Muscle of leg (tissue), 11 donors: Measurements from ENCODE around the gene HIP1R. TPM values are rescaled to one million over a fixed set of nuclear protein-coding genes. Genes with fewer than 3 reads are reported as not detected.

ENCODE experiments used
- DNase-seq: peaks from one replicate; pipeline ENCODE4 v3.0.0; 2013
- H3K27ac ChIP-seq: one replicate; pipeline ENCODE4 v1.5.1; 2013; ENCODE audit warnings: mild to moderate bottlenecking, low read length, control low read depth
- H3K27me3 ChIP-seq: one replicate; pipeline ENCODE4 v1.6.1; 2013; ENCODE audit warnings: low read length; ENCODE audit not compliant: control insufficient read depth, insufficient read depth
- H3K36me3 ChIP-seq: one replicate; pipeline ENCODE4 v1.6.1; 2013; ENCODE audit warnings: low read length; ENCODE audit not compliant: control insufficient read depth, insufficient read depth
- H3K4me1 ChIP-seq: one replicate; pipeline ENCODE4 v1.6.1; 2013; ENCODE audit warnings: low read length; ENCODE audit not compliant: control insufficient read depth, insufficient read depth
- H3K4me3 ChIP-seq: one replicate; pipeline ENCODE4 v1.5.1; 2013; ENCODE audit warnings: low read length, control low read depth
- H3K9me3 ChIP-seq: replicated peaks from 2 replicates; pipeline ENCODE4 v1.6.1; 2013; ENCODE audit warnings: low read depth, low read length; ENCODE audit not compliant: control insufficient read depth
- WGBS: methylation state at CpG from one replicate; pipeline ENCODE4 v1.1.5; 2013; ENCODE audit warnings: missing lambda C conversion rate; ENCODE audit not compliant: insufficient coverage; 5-methylcytosine and 5-hydroxymethylcytosine counted together
- polyA plus RNA-seq, 8 donors: library from polyadenylated mRNA; unstranded; fragments of 120-200 nt; gene quantifications; one replicate each; pipeline versions ENCODE4 v1.2.1 to v1.2.3, GENCODE V29; 2013; ENCODE audit warnings: inconsistent platforms in 1 of 8, low replicate concordance in 1 of 8; ENCODE audit not compliant: insufficient read length in 8 of 8, insufficient read depth in 1 of 8
- total RNA-seq: library from RNA; stranded (reverse); fragments of 120-200 nt; gene quantifications from one replicate; pipeline ENCODE4 v1.2.4, GENCODE V29; 2013

Gene HIP1R
- total and polyA plus RNA-seq, 9 donors, result 6.6 to 10.3 (median 7.8) TPM

DNA sequence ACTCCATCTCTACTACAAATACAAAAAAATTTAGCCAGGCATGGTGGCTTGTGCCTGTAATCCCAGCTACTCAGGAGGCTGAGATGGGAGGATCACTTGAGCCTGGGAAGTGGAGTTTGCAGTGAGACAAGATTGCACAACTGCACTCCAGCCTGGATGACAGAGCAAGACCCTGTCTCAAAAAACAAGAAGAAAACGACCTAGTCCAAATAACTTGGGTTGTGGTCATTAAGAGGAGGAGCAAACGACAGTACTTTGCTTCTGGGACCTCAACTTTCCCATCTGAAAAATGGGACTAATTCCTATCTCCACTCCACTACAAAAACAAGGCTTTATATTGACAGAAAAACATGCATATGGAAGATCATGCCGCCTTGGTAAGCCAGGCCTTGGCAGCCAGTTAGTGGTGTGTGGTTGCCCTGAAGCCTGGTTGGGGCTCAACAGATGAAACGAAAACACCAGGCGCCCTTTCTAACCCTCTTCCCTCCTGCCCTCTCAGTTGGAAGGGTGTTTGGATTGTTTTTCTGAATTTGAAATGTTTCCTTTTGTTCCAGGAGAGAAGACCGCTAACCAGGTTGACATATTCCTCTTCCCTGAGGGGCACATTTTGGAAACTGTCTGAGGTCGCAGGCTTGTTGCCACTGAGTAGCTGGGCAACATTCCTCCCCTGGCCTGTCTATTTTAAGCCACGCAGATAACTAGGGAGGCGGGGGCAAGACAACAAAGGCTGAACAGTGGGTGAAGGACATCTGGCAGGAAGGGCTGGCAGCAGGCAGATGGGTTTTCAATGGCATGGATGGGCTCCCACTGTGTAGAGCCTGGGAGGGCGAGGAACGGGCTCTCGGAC lies 74.4 kb downstream of the HIP1R start:
- no peak overlapping the region for H3K4me3 ChIP-seq
- H3K4me1 ChIP-seq, result peaks cover 16% of the 10 kb centered on the region
- H3K9me3 ChIP-seq, result no peaks in the 10 kb centered on the region
- no peaks in the 10 kb centered on the region for H3K27me3 ChIP-seq
- H3K36me3 ChIP-seq, result no peaks in the 10 kb centered on the region
- DNase-seq, result peak; percentile 45
- no peak overlapping the region for H3K27ac ChIP-seq
- WGBS, result 73% methylated on average over 2 of the region's 12 CpGs

Other genes with a start within 250 kb of the HIP1R start
- not detected for gene HCAR2, start 132.1 kb upstream of the HIP1R start, total RNA-seq
- gene HCAR2, start 132.1 kb upstream of the HIP1R start, polyA plus RNA-seq, result 1 to 10 TPM in 1 of 8 donors, under 1 TPM in 5, not detected in 2; 0.06 to 1.7 (median 0.17) TPM
- gene HCAR3, start 118.6 kb upstream of the HIP1R start, total RNA-seq, result not detected
- gene HCAR3, start 118.6 kb upstream of the HIP1R start, polyA plus RNA-seq, result under 1 TPM in 3 of 8 donors, not detected in 5; 0.12 to 0.97 (median 0.34) TPM
- gene HCAR1, start 104.6 kb upstream of the HIP1R start, total RNA-seq, result 0.09 TPM
- under 1 TPM; 0.07 to 0.27 (median 0.13) TPM for gene HCAR1, start 104.6 kb upstream of the HIP1R start, polyA plus RNA-seq
- gene DENR, start 82.6 kb upstream of the HIP1R start, total RNA-seq, result 37.3 TPM
- 10 to 100 TPM; 51.9 to 74.1 (median 67.9) TPM for gene DENR, start 82.6 kb upstream of the HIP1R start, polyA plus RNA-seq
- 1.4 TPM for gene CCDC62, start 60.9 kb upstream of the HIP1R start, total RNA-seq
- gene CCDC62, start 60.9 kb upstream of the HIP1R start, polyA plus RNA-seq, result under 1 TPM; 0.42 to 0.94 (median 0.60) TPM
- 15.6 TPM for gene VPS37B, start 60.7 kb downstream of the HIP1R start, total RNA-seq
- 10 to 100 TPM; 22.5 to 29.0 (median 25.7) TPM for gene VPS37B, start 60.7 kb downstream of the HIP1R start, polyA plus RNA-seq
- gene ABCB9, start 131.0 kb downstream of the HIP1R start, total RNA-seq, result 3.9 TPM
- 1 to 10 TPM; 3.1 to 4.9 (median 3.4) TPM for gene ABCB9, start 131.0 kb downstream of the HIP1R start, polyA plus RNA-seq
- gene OGFOD2, start 139.8 kb downstream of the HIP1R start, total RNA-seq, result 5.1 TPM
- gene OGFOD2, start 139.8 kb downstream of the HIP1R start, polyA plus RNA-seq, result 10 to 100 TPM; 10.2 to 13.8 (median 11.5) TPM
- gene ARL6IP4, start 145.2 kb downstream of the HIP1R start, total RNA-seq, result 188 TPM
- 100 to 1,000 TPM; 169 to 207 (median 194) TPM for gene ARL6IP4, start 145.2 kb downstream of the HIP1R start, polyA plus RNA-seq